ENCODE data around the gene PDCD4. TPM values are rescaled to one million over a fixed set of nuclear protein-coding genes. Genes with fewer than 3 reads are reported as not detected.
A peak's percentile ranks its signal among the peaks of the same experiment; 100 is the strongest.

The PDCD4 gene
- total and polyA plus RNA-seq, 2 of the 8 experiments (the other 6 are each of a cell fraction or from before 2014, with no cell fraction given) = 3.3 to 26.8 TPM

- Histone ChIP-seq H2BK20ac (ENCODE audit: low read length) (no peak within 1 kb of the TSS), H2BK12ac (ENCODE audit: low read depth, low read length) (peak within 1 kb of the TSS; percentile 52), H3K9ac (replicated peaks in 1 of 4; ENCODE audit: extremely low read depth in 1 of 4, low read depth in 3 of 4, low read length in 3 of 4) (peak within 1 kb of the TSS; percentile 81 to 91 (median 86)), H3K4me3 (ENCODE audit: extremely low read depth in 1 of 4, insufficient read depth in 2 of 4, low read depth in 3 of 4, low read length in 4 of 4) (peak within 1 kb of the TSS; percentile 85 to 100 (median 98)), H3K9me3 (ENCODE audit: insufficient read depth in 2 of 2, low read depth in 1 of 2, low read length in 1 of 2) (no peaks in the 10 kb centered on the region), H3K14ac (ENCODE audit: insufficient read length) (no peak within 1 kb of the TSS), H3K27ac (ENCODE audit: low read depth, low read length) (peak within 1 kb of the TSS; percentile 91), H4K20me1 (replicated peaks in 1 of 2; ENCODE audit: control insufficient read depth in 1 of 2, insufficient read depth in 2 of 2, low read length in 2 of 2) (no peaks in the 10 kb centered on the region), H2BK120ac (replicated peaks; ENCODE audit: low read depth, low read length) (no peak within 1 kb of the TSS), H2BK15ac (ENCODE audit: low read length) (peak within 1 kb of the TSS; percentile 75; the same call in 1 of the 2 replicates), H3K4ac (replicated peaks; ENCODE audit: insufficient read length, low read depth, low read length) (peak within 1 kb of the TSS; percentile 91), H3K23ac (ENCODE audit: insufficient read length) (no peak within 1 kb of the TSS), H2BK5ac (ENCODE audit: low read depth, low read length) (peak within 1 kb of the TSS; percentile 85), H3K4me1 (replicated peaks in 1 of 4; ENCODE audit: control insufficient read depth in 3 of 4, insufficient read depth in 4 of 4, low read length in 3 of 4) (peaks cover 0 to 7% (median 4%) of the 10 kb centered on the region in 4 experiments; a peak in 5 of 7 replicates), H4K5ac (ENCODE audit: insufficient read length, low read depth, low read length) (peak within 1 kb of the TSS; percentile 96), H2AK5ac (ENCODE audit: low read depth, low read length) (no peak within 1 kb of the TSS), H3K79me2 (ENCODE audit: control insufficient read depth in 1 of 2, insufficient read depth in 2 of 2, low read length in 2 of 2) (peaks cover 4 to 48% of the 10 kb centered on the region in 2 experiments; a peak in 3 of 4 replicates), H2AFZ (ENCODE audit: low read length) (peak within 1 kb of the TSS; percentile 93), H3K23me2 (ENCODE audit: low read depth, low read length) (no peaks in the 10 kb centered on the region; the same call in 1 of the 2 replicates), H3K18ac (ENCODE audit: extremely low read depth, low read length) (peak within 1 kb of the TSS; percentile 89; the same call in 1 of the 2 replicates), H4K91ac (replicated peaks; ENCODE audit: insufficient read length, low read length) (peak within 1 kb of the TSS; percentile 86), H3K36me3 (ENCODE audit: control insufficient read depth in 2 of 4, insufficient read depth in 4 of 4, low read length in 3 of 4) (no peaks in the 10 kb centered on the region), H3K4me2 (ENCODE audit: insufficient read depth in 1 of 2, low read depth in 2 of 2, low read length in 2 of 2) (peak within 1 kb of the TSS; percentile 82 to 88), H3K79me1 (ENCODE audit: low read depth, low read length) (no peaks in the 10 kb centered on the region), H3K27me3 (replicated peaks in 1 of 4; ENCODE audit: control insufficient read depth in 3 of 4, extremely low read depth in 1 of 4, insufficient read depth in 3 of 4, low read length in 3 of 4) (no peaks in the 10 kb centered on the region), H3K56ac (replicated peaks; ENCODE audit: insufficient read length, low read depth, low read length) (peak within 1 kb of the TSS; percentile 33), H4K8ac (ENCODE audit: extremely low read depth, insufficient read depth, low read length) (peak within 1 kb of the TSS; percentile 87; the same call in 1 of the 2 replicates)
- WGBS, 2 experiments (ENCODE audit: extremely low coverage in 1 of 2, insufficient coverage in 1 of 2, insufficient read length in 1 of 2, insufficient replicate concordance in 2 of 2, low coverage in 1 of 2, low lambda C conversion rate in 2 of 2, missing lambda C conversion rate in 1 of 2) = 2% methylated on average over 40 of the region's 40 CpGs; no CpG with 5 or more reads in 1 of the 2 experiments
- POLR2A ChIA-PET (ENCODE audit: partially characterized antibody) = interaction anchor here (0.7 to 2.2 kb wide), 12 partner anchors 9 to 301 kb away, joined by 3 to 9 read pairs (median 3); partner anchors contain the start of genes PDCD4 and RBM20
- FAIRE-seq (peak; percentile 85), DNase-seq (ENCODE audit: low read depth in 1 of 2, low spot score in 2 of 2) (peak; percentile 90 to 99)
- CTCF ChIA-PET (ENCODE audit: partially characterized antibody) = interaction anchor here (0.8 to 2.7 kb wide), 4 partner anchors 115 to 317 kb away, joined by 3 to 6 read pairs (median 3); no protein-coding TSS in a partner anchor
- peak; percentile 83 for TF ChIP-seq TAF7 (optimal IDR thresholded peaks at IDR 0.05; ENCODE audit: borderline replicate concordance, low read depth, low read length)
- TF ChIP-seq TEAD4 (IDR thresholded peaks at IDR 0.05; ENCODE audit: low read depth, low read length) = no peak
- TF ChIP-seq TCF12 (IDR thresholded peaks at IDR 0.05; ENCODE audit: low read depth, low read length) = no peak
- no peak for TF ChIP-seq MAX (IDR thresholded peaks at IDR 0.05)
- peak; percentile 92 for TF ChIP-seq PHF8 (conservative IDR thresholded peaks at IDR 0.05; ENCODE audit: low read depth, low read length)
- no peak for TF ChIP-seq KDM1A (IDR thresholded peaks at IDR 0.05; ENCODE audit: borderline replicate concordance, low read length)
- TF ChIP-seq SP4 (IDR thresholded peaks at IDR 0.05; ENCODE audit: low read length) = peak; percentile 83
- no peak for TF ChIP-seq SUZ12 (IDR thresholded peaks at IDR 0.05; ENCODE audit: low read length)
- no peak for TF ChIP-seq CHD2 (IDR thresholded peaks at IDR 0.05; ENCODE audit: low read length)
- no peak for TF ChIP-seq CHD1 (IDR thresholded peaks at IDR 0.05; ENCODE audit: low read depth, low read length)
- no peak for TF ChIP-seq EZH2 (IDR thresholded peaks at IDR 0.05; ENCODE audit: low read depth, low read length, severe bottlenecking)
- no peak for TF ChIP-seq GTF2F1 (IDR thresholded peaks at IDR 0.05; ENCODE audit: borderline replicate concordance, low read depth, low read length)
These were observed 47.1 kb downstream of the PDCD4 start, which contains the start of gene BBIP1 for GRCh38 chr10:110918643-110919348. TSS of gene BBIP1 (minus strand) at chr10:110919180. CDS start at chr10:110918157, 1,023 bp downstream.
